Ascending aorta (tissue), 2 donors: ENCODE results near the gene SF3A2. TPM values are rescaled to one million over a fixed set of nuclear protein-coding genes. Genes with fewer than 3 reads are reported as not detected.

Experiments
- DNase-seq, 2 donors: peaks; one replicate each; pipeline ENCODE4 v3.0.0-alpha.2; 2019; ENCODE audit warnings: low spot score in 2 of 2
- H3K27ac ChIP-seq, 2 donors: fragments of 200-600 bp; sonication (generic); one replicate each; pipeline ENCODE4 v1.5.1; 2016 to 2017; ENCODE audit warnings: mild to moderate bottlenecking in 1 of 2
- H3K27me3 ChIP-seq: fragments of 200-600 bp; sonication (generic); one replicate; pipeline ENCODE4 v1.5.1; 2017
- H3K36me3 ChIP-seq, 2 donors: fragments of 200-600 bp; sonication (generic); one replicate each; pipeline ENCODE4 v1.5.1; 2016
- H3K4me1 ChIP-seq, 2 donors: fragments of 200-600 bp; sonication (generic); one replicate each; pipeline ENCODE4 v1.5.1; 2016 to 2017; ENCODE audit warnings: mild to moderate bottlenecking in 1 of 2
- H3K4me3 ChIP-seq, 2 donors: fragments of 200-600 bp; sonication (generic); one replicate each; pipeline ENCODE4 v1.5.1; 2016 to 2017; ENCODE audit warnings: mild to moderate bottlenecking in 1 of 2
- H3K9me3 ChIP-seq, 2 donors: fragments of 200-600 bp; sonication (generic); one replicate each; pipeline ENCODE4 v1.5.1; 2016
- CTCF ChIP-seq, 3 experiments: fragments of 200-600 bp in 2 of 3; fragments of 450-650 bp in 1 of 3; sonication (generic) in 2 of 3; IDR thresholded peaks; one replicate each; pipeline ENCODE4 v1.5.1; 2016 to 2019; ENCODE audit warnings: antibody characterized with exemption in 3 of 3, mild to moderate bottlenecking in 1 of 3, moderate library complexity in 1 of 3
- intact Hi-C: fragments of 100-400 bp; cut with DNase I; formaldehyde crosslinking; loops from one replicate; pipeline ENCODE4 v1.15.1; 2023
- total RNA-seq: library from RNA; depleted of rRNA; stranded (reverse); fragments of >200 nt; gene quantifications from one replicate; pipeline ENCODE4 v1.1.0, GENCODE V29; 2016

SF3A2 gene
- total RNA-seq, 1 donor from 2014 or later, result 21.3 TPM

DNA sequence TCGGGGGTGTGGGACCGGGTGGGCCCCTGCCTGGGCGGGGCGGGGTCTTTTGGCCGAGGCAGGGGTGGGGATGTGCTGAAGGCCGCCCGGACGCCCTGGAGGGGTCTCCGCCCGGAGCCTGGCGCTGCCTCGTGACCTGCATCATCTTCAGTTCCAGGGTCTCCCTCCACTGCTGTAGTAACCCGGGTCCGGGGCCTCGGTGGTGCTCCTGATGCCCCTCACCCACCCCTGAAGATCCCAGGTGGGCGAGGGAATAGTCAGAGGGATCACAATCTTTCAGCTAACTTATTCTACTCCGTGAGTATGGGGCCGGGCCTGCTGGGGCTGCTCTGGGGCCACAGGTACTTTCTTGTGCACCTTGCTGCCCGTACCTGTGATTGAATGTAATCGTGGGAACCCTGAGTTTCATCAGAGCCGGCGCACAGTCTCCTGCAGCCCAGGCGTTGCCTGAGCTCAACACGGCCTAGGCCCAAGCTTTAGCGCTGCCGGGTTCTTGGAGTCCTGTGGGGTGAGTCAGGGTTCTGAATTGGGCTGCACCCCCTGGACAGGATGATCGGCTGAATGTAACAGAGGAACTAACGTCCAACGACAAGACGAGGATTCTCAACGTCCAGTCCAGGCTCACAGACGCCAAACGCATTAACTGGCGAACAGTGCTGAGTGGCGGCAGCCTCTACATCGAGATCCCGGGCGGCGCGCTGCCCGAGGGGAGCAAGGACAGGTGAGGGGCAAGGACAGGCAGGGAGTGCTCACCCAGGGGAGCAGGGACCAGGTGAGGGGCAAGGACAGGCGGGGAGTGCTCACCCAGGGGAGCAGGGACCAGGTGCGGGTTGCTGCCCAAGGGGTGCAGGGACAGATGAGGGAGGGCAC is 34.8 kb downstream of the SF3A2 start:
- Histone ChIP-seq H3K36me3 (peaks cover 24 to 32% of the 10 kb centered on the region in 2 donors), H3K27me3 (no peaks in the 10 kb centered on the region), H3K4me3 (peak overlapping the region; percentile 95 to 96), H3K27ac (peak overlapping the region; percentile 99 to 100), H3K9me3 (no peaks in the 10 kb centered on the region), H3K4me1 (peaks cover 22 to 46% of the 10 kb centered on the region in 2 donors)
- TF ChIP-seq CTCF (IDR thresholded peaks at IDR 0.05), result no peak
- DNase-seq, result peak in 1 of 2 donors; percentile 75
- intact Hi-C loops, result loop anchor here (2.0 kb wide), 1 partner anchor 57 kb away; the partner anchor contains the start of genes LSM7 and SPPL2B

DNA sequence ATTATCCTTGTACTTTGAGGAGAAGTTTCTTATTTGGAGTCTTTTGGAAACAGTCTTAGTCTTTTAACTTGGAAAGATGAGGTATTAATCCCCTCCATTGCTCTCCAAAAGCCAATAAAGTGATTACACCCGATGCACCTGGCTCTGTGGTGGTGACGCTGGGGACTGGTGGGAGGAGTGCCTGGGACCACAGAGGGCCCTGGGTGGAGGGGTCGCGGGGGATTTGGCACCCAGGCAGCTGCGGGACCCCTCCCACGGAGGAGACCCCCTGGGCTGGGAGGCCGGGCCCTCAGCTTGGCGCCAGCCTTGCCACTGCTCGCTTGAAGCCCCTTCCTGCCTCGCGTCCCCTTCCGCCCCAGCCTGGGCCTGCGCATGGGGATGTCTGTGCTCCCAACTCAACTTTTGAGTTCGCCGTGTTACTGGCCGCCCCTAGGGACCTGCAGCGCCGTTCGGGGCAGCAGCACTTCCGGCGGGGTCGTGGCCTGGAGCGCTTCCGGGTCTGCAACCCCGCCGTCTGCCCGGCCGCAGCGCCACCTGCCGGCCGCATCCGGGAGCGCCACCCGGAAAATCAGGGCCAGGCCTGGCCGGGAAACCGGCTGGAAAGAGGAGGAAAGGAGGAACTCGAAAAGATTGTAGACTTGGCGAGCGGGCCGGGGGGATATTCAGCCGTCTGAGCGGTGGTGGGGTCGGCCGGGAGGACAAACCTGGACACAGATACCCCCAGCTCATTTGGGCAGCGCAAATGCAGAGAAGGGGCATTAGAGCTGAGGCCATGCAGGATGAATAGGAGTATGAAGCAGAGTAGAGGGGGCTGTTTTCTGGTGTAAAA is 36.9 kb downstream of the SF3A2 start:
- Histone ChIP-seq H3K4me3 (peak overlapping the region; percentile 8 to 53), H3K9me3 (no peaks in the 10 kb centered on the region), H3K4me1 (peaks cover 22 to 34% of the 10 kb centered on the region in 2 donors), H3K27me3 (no peaks in the 10 kb centered on the region), H3K27ac (peak overlapping the region; percentile 62 to 82), H3K36me3 (peaks cover 26 to 34% of the 10 kb centered on the region in 2 donors)
- DNase-seq, result peak in 1 of 2 donors; percentile 86
- peak; percentile 97 to 99 (median 97) for TF ChIP-seq CTCF (IDR thresholded peaks at IDR 0.05)
- intact Hi-C loops, result loop anchor here (1.0 kb wide), 2 partner anchors 37 to 117 kb away; partner anchors contain the start of genes PLEKHJ1 and SF3A2

- no peaks in the 10 kb centered on the region for H3K9me3 ChIP-seq
- H3K27me3 ChIP-seq, result no peaks in the 10 kb centered on the region
- H3K4me1 ChIP-seq, result peaks cover 22 to 33% of the 10 kb centered on the region in 2 donors
- H3K4me3 ChIP-seq, result peak overlapping the region in 1 of 2 donors; percentile 53
- DNase-seq, result no peak
- TF ChIP-seq CTCF (IDR thresholded peaks at IDR 0.05), result no peak
- intact Hi-C loops, result no loop called here
- H3K36me3 ChIP-seq, result peaks cover 26 to 34% of the 10 kb centered on the region in 2 donors
- H3K27ac ChIP-seq, result peak overlapping the region; percentile 62 to 82
Observed at GRCh38 chr19:2274185-2274711, 37.6 kb downstream of the SF3A2 start.

GRCh38 chr19:2274931-2275535 is 38.4 kb downstream of the SF3A2 start:
- Histone ChIP-seq H3K4me1 (peaks cover 22 to 33% of the 10 kb centered on the region in 2 donors), H3K36me3 (peaks cover 26 to 34% of the 10 kb centered on the region in 2 donors), H3K27ac (no peak overlapping the region), H3K9me3 (no peaks in the 10 kb centered on the region), H3K27me3 (no peaks in the 10 kb centered on the region), H3K4me3 (no peak overlapping the region)
- peak in 1 of 2 donors; percentile 82 for DNase-seq
- peak; percentile 17 to 48 (median 39) for TF ChIP-seq CTCF (IDR thresholded peaks at IDR 0.05)
- intact Hi-C loops, result no loop called here
